MM.1S (cell line): ENCODE measurements around the gene NPC1.

Experiments
- DNase-seq: peaks from one replicate; pipeline ENCODE4 v3.0.0-alpha.2; 2015
- H2AFZ ChIP-seq: fragments of 300-600 bp; sonication (generic); 2 replicates; pipeline ENCODE4 v1.6.0; 2016; ENCODE audit warnings: antibody characterized with exemption, low read length
- H3F3A ChIP-seq: fragments of 300-600 bp; sonication (generic); 2 replicates; pipeline ENCODE4 v1.6.1; 2016; ENCODE audit warnings: mild to moderate bottlenecking, antibody characterized with exemption, low read length, moderate library complexity, mixed read lengths; ENCODE audit not compliant: insufficient read depth
- H3K27ac ChIP-seq: fragments of 300-600 bp; sonication (generic); 2 replicates; pipeline ENCODE4 v1.5.1; 2016; ENCODE audit warnings: mild to moderate bottlenecking, low read length
- H3K27me3 ChIP-seq: fragments of 300-600 bp; sonication (generic); replicated peaks from 2 replicates; pipeline ENCODE4 v1.6.0; 2016; ENCODE audit warnings: low read length; ENCODE audit not compliant: insufficient read depth
- H3K36me3 ChIP-seq: fragments of 300-600 bp; sonication (generic); replicated peaks from 2 replicates; pipeline ENCODE4 v1.6.1; 2016; ENCODE audit warnings: mild to moderate bottlenecking, low read length, mixed read lengths; ENCODE audit not compliant: insufficient read depth
- H3K4me1 ChIP-seq: fragments of 300-600 bp; sonication (generic); 2 replicates; pipeline ENCODE4 v1.6.1; 2016; ENCODE audit warnings: low read length, mixed read lengths
- H3K4me2 ChIP-seq: fragments of 300-600 bp; sonication (generic); 2 replicates; pipeline ENCODE4 v1.6.0; 2016; ENCODE audit warnings: low read depth, low read length
- H3K4me3 ChIP-seq: fragments of 300-600 bp; sonication (generic); 2 replicates; pipeline ENCODE4 v1.5.1; 2016; ENCODE audit warnings: low read length, mixed read lengths
- H3K79me2 ChIP-seq: fragments of 300-600 bp; sonication (generic); 2 replicates; pipeline ENCODE4 v1.6.1; 2016; ENCODE audit warnings: mixed run types, low read length, mixed read lengths
- H3K9ac ChIP-seq: fragments of 300-600 bp; sonication (generic); 2 replicates; pipeline ENCODE4 v1.6.1; 2016; ENCODE audit warnings: low read length, mixed read lengths
- H3K9me2 ChIP-seq: fragments of 300-600 bp; sonication (generic); replicated peaks from 2 replicates; pipeline ENCODE4 v1.6.1; 2016; ENCODE audit warnings: mild to moderate bottlenecking, low read length, mixed read lengths; ENCODE audit not compliant: insufficient read depth
- H3K9me3 ChIP-seq: fragments of 300-600 bp; sonication (generic); replicated peaks from 2 replicates; pipeline ENCODE4 v1.6.1; 2016; ENCODE audit warnings: mild to moderate bottlenecking, low read length, mixed read lengths; ENCODE audit not compliant: insufficient read depth
- H4K20me1 ChIP-seq: fragments of 300-600 bp; sonication (generic); 2 replicates; pipeline ENCODE4 v1.6.1; 2016; ENCODE audit warnings: mild to moderate bottlenecking, low read length, moderate library complexity, mixed read lengths; ENCODE audit not compliant: insufficient read depth
- CTCF ChIP-seq: fragments of 300-600 bp; sonication (generic); IDR thresholded peaks from 2 replicates; pipeline ENCODE4 v1.5.1; 2016; ENCODE audit warnings: antibody characterized with exemption, low read length, mixed read lengths
- EZH2 ChIP-seq: fragments of 300-600 bp; sonication (generic); optimal IDR thresholded peaks from 2 replicates; pipeline ENCODE3; 2017; ENCODE audit warnings: low read depth, mild to moderate bottlenecking, antibody characterized with exemption, low read length, mixed read lengths
- EZH2phosphoT487 ChIP-seq: fragments of 300-600 bp; sonication (generic); IDR thresholded peaks from 2 replicates; pipeline ENCODE4 v1.6.1; 2018; ENCODE audit warnings: antibody characterized with exemption, low read length

The NPC1 gene

GRCh38 chr18:23537274-23537673 lies 49.0 kb downstream of the NPC1 start:
- no peak for DNase-seq
- peaks cover 24% of the 10 kb centered on the region for H3F3A ChIP-seq
- H3K27me3 ChIP-seq = no peaks in the 10 kb centered on the region
- H3K9ac ChIP-seq = no peak overlapping the region
- peaks cover 14% of the 10 kb centered on the region for H3K36me3 ChIP-seq
- TF ChIP-seq EZH2phosphoT487 (no peak), EZH2 (no peak), CTCF (no peak)
- H3K4me1 ChIP-seq = peaks cover 31% of the 10 kb centered on the region
- H3K4me2 ChIP-seq = no peak overlapping the region
- H4K20me1 ChIP-seq = no peaks in the 10 kb centered on the region
- H3K9me2 ChIP-seq = no peaks in the 10 kb centered on the region
- H3K27ac ChIP-seq = no peak overlapping the region
- no peaks in the 10 kb centered on the region for H3K79me2 ChIP-seq
- no peak overlapping the region for H3K4me3 ChIP-seq
- no peak overlapping the region for H2AFZ ChIP-seq
- H3K9me3 ChIP-seq = no peaks in the 10 kb centered on the region

- peaks cover 20% of the 10 kb centered on the region for H3K4me1 ChIP-seq
These were observed 50.1 kb downstream of the NPC1 start for GRCh38 chr18:23536204-23536603.

GRCh38 chr18:23534276-23534675 lies 52.0 kb downstream of the NPC1 start:
- H3K79me2 ChIP-seq = no peaks in the 10 kb centered on the region
- DNase-seq = no peak
- TF ChIP-seq EZH2 = no peak
- no peak for TF ChIP-seq EZH2phosphoT487
- no peak for TF ChIP-seq CTCF
- peaks cover 2% of the 10 kb centered on the region for H3K4me1 ChIP-seq
- no peak overlapping the region for H3K27ac ChIP-seq
- H2AFZ ChIP-seq = no peak overlapping the region
- H3K36me3 ChIP-seq = peaks cover 18% of the 10 kb centered on the region
- H3K9ac ChIP-seq = no peak overlapping the region
- no peaks in the 10 kb centered on the region for H3K9me3 ChIP-seq
- no peaks in the 10 kb centered on the region for H3K27me3 ChIP-seq
- H4K20me1 ChIP-seq = no peaks in the 10 kb centered on the region
- H3K9me2 ChIP-seq = no peaks in the 10 kb centered on the region
- no peak overlapping the region for H3K4me3 ChIP-seq
- H3K4me2 ChIP-seq = no peak overlapping the region
- H3F3A ChIP-seq = no peaks in the 10 kb centered on the region

More at GRCh38 chr18:23536204-23536603, 50.1 kb downstream of the NPC1 start:
- Histone ChIP-seq H3K36me3 (peaks cover 19% of the 10 kb centered on the region), H3K4me2 (no peak overlapping the region), H2AFZ (no peak overlapping the region), H3K9ac (no peak overlapping the region), H3K79me2 (no peaks in the 10 kb centered on the region), H3K9me2 (no peaks in the 10 kb centered on the region), H4K20me1 (no peaks in the 10 kb centered on the region), H3K9me3 (no peaks in the 10 kb centered on the region), H3K27ac (no peak overlapping the region), H3K4me3 (no peak overlapping the region), H3K27me3 (no peaks in the 10 kb centered on the region), H3F3A (peaks cover 13% of the 10 kb centered on the region)
- TF ChIP-seq CTCF = no peak
- TF ChIP-seq EZH2phosphoT487 = no peak
- no peak for TF ChIP-seq EZH2
- DNase-seq = no peak
